ENCODE results near the gene MRPL21. TPM values are rescaled to one million over a fixed set of nuclear protein-coding genes. Genes with fewer than 3 reads are reported as not detected.
A peak's percentile ranks its signal among the peaks of the same experiment; 100 is the strongest.

The MRPL21 gene
- polyA plus RNA-seq (2013) = 47.9 and 49.0 TPM in 2 replicates

DNA sequence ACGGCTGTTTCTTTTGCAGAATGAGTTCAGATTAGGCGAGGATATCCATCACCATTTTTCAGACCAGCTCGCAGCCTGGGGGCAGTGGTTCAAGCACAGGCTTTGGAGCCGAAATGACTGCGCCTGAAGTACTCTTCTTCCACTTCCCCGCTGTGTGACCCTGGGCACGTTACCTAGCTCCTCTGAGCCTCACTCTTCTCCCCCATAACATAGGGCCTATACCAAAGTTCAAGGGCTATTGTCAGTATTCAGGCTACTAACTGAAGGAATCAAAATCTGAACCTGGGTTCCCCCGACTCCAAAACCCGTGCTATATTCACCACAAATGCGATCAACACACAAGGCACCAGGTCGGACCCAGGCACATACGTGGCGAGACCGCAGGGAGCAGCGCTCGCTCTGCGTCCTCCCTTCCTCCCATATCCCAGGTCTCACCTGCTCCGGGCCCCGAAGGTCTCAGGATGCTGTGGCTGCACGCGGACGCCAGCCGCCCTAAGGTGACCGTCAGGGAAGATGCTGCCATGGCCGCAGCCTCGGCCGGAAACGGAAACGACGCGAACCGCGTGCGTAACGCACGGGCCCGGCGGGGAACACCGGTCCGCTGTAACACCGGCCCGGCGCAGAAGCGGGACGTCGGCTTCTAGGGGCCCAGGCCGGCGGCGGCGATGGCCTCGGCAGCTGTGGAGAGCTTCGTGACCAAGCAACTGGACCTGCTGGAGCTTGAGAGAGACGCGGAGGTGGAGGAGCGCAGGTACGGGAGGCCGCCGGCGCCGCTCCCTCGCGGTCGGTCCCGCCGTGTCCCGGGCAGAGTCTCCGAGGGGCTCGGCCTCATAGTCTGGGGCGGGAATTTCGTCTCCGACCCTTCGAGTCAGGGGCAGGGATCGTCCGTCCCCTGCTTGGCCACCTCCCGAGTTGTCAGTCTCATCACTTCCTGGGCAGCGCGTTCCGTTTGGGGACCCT is at the start of gene MRPL21, which contains the start of gene IGHMBP2:
Gene MRPL21 (minus strand): TSS at position 545 of the 960 bp plus-strand sequence. CDS start 22 bp downstream, at position 523.
Gene IGHMBP2 (plus strand): TSS at position 604 of the 960 bp plus-strand sequence. CDS start 62 bp downstream, at position 666.
- H3K4me1 ChIP-seq (ENCODE audit: control insufficient read depth in 1 of 2, insufficient read depth in 2 of 2, low read length in 2 of 2) = peaks cover 4 to 5% of the 10 kb centered on the region in 2 experiments
- peak within 1 kb of the TSS; percentile 93 for H4K91ac ChIP-seq (ENCODE audit: low read depth, low read length)
- peak within 1 kb of the TSS; percentile 96 for H4K12ac ChIP-seq (ENCODE audit: low read depth, low read length)
- peak within 1 kb of the TSS; percentile 50 for H2BK5ac ChIP-seq (ENCODE audit: low read depth, low read length, poor library complexity)
- H3K23ac ChIP-seq (ENCODE audit: low read length) = peak within 1 kb of the TSS; percentile 8
- peak within 1 kb of the TSS; percentile 100 for H4K8ac ChIP-seq (ENCODE audit: low read depth, low read length)
- H2BK120ac ChIP-seq (ENCODE audit: insufficient read depth, low read length, poor library complexity) = peak within 1 kb of the TSS; percentile 78
- H3K4me2 ChIP-seq (ENCODE audit: low read length) = peak within 1 kb of the TSS; percentile 71
- peak within 1 kb of the TSS; percentile 94 for H3K18ac ChIP-seq (ENCODE audit: low read length)
- peaks cover 9% of the 10 kb centered on the region for H3K79me2 ChIP-seq (ENCODE audit: control insufficient read depth, insufficient read depth, low read length, poor library complexity)
- H2AFZ ChIP-seq (ENCODE audit: insufficient read depth, low read length, poor library complexity) = peak within 1 kb of the TSS; percentile 97
- H3K9ac ChIP-seq (ENCODE audit: low read length) = peak within 1 kb of the TSS; percentile 94
- no peaks in the 10 kb centered on the region for H3K27me3 ChIP-seq (ENCODE audit: insufficient read depth, low read length)
- H2BK12ac ChIP-seq (ENCODE audit: low read length) = no peak within 1 kb of the TSS
- peaks cover 9 to 16% of the 10 kb centered on the region in 2 experiments for H3K36me3 ChIP-seq (ENCODE audit: control insufficient read depth in 1 of 2, insufficient read depth in 2 of 2, low read length in 2 of 2)
- no peaks in the 10 kb centered on the region for H3K9me3 ChIP-seq (ENCODE audit: insufficient read depth, low read depth, low read length)
- WGBS (ENCODE audit: extremely low coverage, insufficient coverage, insufficient read length) = no CpG with 5 or more reads among the region's 78 CpGs
- H3K4me3 ChIP-seq (ENCODE audit: low read depth, low read length) = peak within 1 kb of the TSS; percentile 98
- peak within 1 kb of the TSS; percentile 92 for H2AK5ac ChIP-seq (ENCODE audit: low read length)
- H3K79me1 ChIP-seq (ENCODE audit: low read length) = peaks cover 6% of the 10 kb centered on the region
- peak; percentile 83 to 91 for DNase-seq
- H3K27ac ChIP-seq (ENCODE audit: low read depth, low read length) = no peak within 1 kb of the TSS
- peak within 1 kb of the TSS; percentile 95 for H3K4ac ChIP-seq (ENCODE audit: low read depth, low read length)
- peak within 1 kb of the TSS; percentile 98 for H3K14ac ChIP-seq (ENCODE audit: low read length)

GRCh38 chr11:68950762-68951161 is 47.1 kb upstream of the MRPL21 start:
- H3K4me3 ChIP-seq (ENCODE audit: low read depth, low read length) = no peak overlapping the region
- no peak overlapping the region for H4K8ac ChIP-seq (ENCODE audit: low read depth, low read length)
- H3K4me2 ChIP-seq (ENCODE audit: low read length) = no peak overlapping the region
- H3K27ac ChIP-seq (ENCODE audit: low read depth, low read length) = no peak overlapping the region
- H3K23ac ChIP-seq (ENCODE audit: low read length) = no peak overlapping the region
- H2BK5ac ChIP-seq (ENCODE audit: low read depth, low read length, poor library complexity) = no peak overlapping the region
- no peak overlapping the region for H3K14ac ChIP-seq (ENCODE audit: low read length)
- H3K79me1 ChIP-seq (ENCODE audit: low read length) = no peaks in the 10 kb centered on the region
- no peak overlapping the region for H3K18ac ChIP-seq (ENCODE audit: low read length)
- H4K91ac ChIP-seq (ENCODE audit: low read depth, low read length) = no peak overlapping the region
- H3K4me1 ChIP-seq (ENCODE audit: control insufficient read depth in 1 of 2, insufficient read depth in 2 of 2, low read length in 2 of 2) = no peaks in the 10 kb centered on the region
- H2BK12ac ChIP-seq (ENCODE audit: low read length) = no peak overlapping the region
- H3K79me2 ChIP-seq (ENCODE audit: control insufficient read depth, insufficient read depth, low read length, poor library complexity) = no peaks in the 10 kb centered on the region
- no peaks in the 10 kb centered on the region for H3K36me3 ChIP-seq (ENCODE audit: control insufficient read depth in 1 of 2, insufficient read depth in 2 of 2, low read length in 2 of 2)
- no peaks in the 10 kb centered on the region for H3K27me3 ChIP-seq (ENCODE audit: insufficient read depth, low read length)
- no peak overlapping the region for H2AK5ac ChIP-seq (ENCODE audit: low read length)
- no peak overlapping the region for H2BK120ac ChIP-seq (ENCODE audit: insufficient read depth, low read length, poor library complexity)
- no peak overlapping the region for H4K12ac ChIP-seq (ENCODE audit: low read depth, low read length)
- DNase-seq = no peak
- no peaks in the 10 kb centered on the region for H3K9me3 ChIP-seq (ENCODE audit: insufficient read depth, low read depth, low read length)
- WGBS (ENCODE audit: extremely low coverage, insufficient coverage, insufficient read length) = no CpG with 5 or more reads among the region's 9 CpGs
- H2AFZ ChIP-seq (ENCODE audit: insufficient read depth, low read length, poor library complexity) = no peak overlapping the region
- H3K4ac ChIP-seq (ENCODE audit: low read depth, low read length) = no peak overlapping the region
- no peak overlapping the region for H3K9ac ChIP-seq (ENCODE audit: low read length)

GRCh38 chr11:68950270-68950669 is 46.6 kb upstream of the MRPL21 start:
- Histone ChIP-seq H4K8ac (ENCODE audit: low read depth, low read length) (no peak overlapping the region), H2AFZ (ENCODE audit: insufficient read depth, low read length, poor library complexity) (no peak overlapping the region), H3K14ac (ENCODE audit: low read length) (no peak overlapping the region), H3K36me3 (ENCODE audit: control insufficient read depth in 1 of 2, insufficient read depth in 2 of 2, low read length in 2 of 2) (no peaks in the 10 kb centered on the region), H3K9me3 (ENCODE audit: insufficient read depth, low read depth, low read length) (no peaks in the 10 kb centered on the region), H3K79me2 (ENCODE audit: control insufficient read depth, insufficient read depth, low read length, poor library complexity) (no peaks in the 10 kb centered on the region), H3K4ac (ENCODE audit: low read depth, low read length) (no peak overlapping the region), H4K12ac (ENCODE audit: low read depth, low read length) (no peak overlapping the region), H3K4me2 (ENCODE audit: low read length) (no peak overlapping the region), H3K27ac (ENCODE audit: low read depth, low read length) (no peak overlapping the region), H3K18ac (ENCODE audit: low read length) (no peak overlapping the region), H3K79me1 (ENCODE audit: low read length) (no peaks in the 10 kb centered on the region), H2BK5ac (ENCODE audit: low read depth, low read length, poor library complexity) (no peak overlapping the region), H3K23ac (ENCODE audit: low read length) (no peak overlapping the region), H3K4me1 (ENCODE audit: control insufficient read depth in 1 of 2, insufficient read depth in 2 of 2, low read length in 2 of 2) (no peaks in the 10 kb centered on the region), H3K4me3 (ENCODE audit: low read depth, low read length) (no peak overlapping the region), H2AK5ac (ENCODE audit: low read length) (no peak overlapping the region), H3K9ac (ENCODE audit: low read length) (no peak overlapping the region), H4K91ac (ENCODE audit: low read depth, low read length) (no peak overlapping the region), H3K27me3 (ENCODE audit: insufficient read depth, low read length) (no peaks in the 10 kb centered on the region), H2BK120ac (ENCODE audit: insufficient read depth, low read length, poor library complexity) (no peak overlapping the region), H2BK12ac (ENCODE audit: low read length) (no peak overlapping the region)
- DNase-seq = peak in 1 of 2 donors; percentile 40
- no CpG with 5 or more reads among the region's 5 CpGs for WGBS (ENCODE audit: extremely low coverage, insufficient coverage, insufficient read length)

GRCh38 chr11:68948935-68949334 is 45.3 kb upstream of the MRPL21 start:
- no peak overlapping the region for H3K23ac ChIP-seq (ENCODE audit: low read length)
- no peak overlapping the region for H2BK12ac ChIP-seq (ENCODE audit: low read length)
- WGBS (ENCODE audit: extremely low coverage, insufficient coverage, insufficient read length) = no CpG with 5 or more reads among the region's 17 CpGs
- no peaks in the 10 kb centered on the region for H3K9me3 ChIP-seq (ENCODE audit: insufficient read depth, low read depth, low read length)
- H3K27ac ChIP-seq (ENCODE audit: low read depth, low read length) = no peak overlapping the region
- H2AK5ac ChIP-seq (ENCODE audit: low read length) = no peak overlapping the region
- no peak overlapping the region for H3K4me2 ChIP-seq (ENCODE audit: low read length)
- no peak overlapping the region for H4K91ac ChIP-seq (ENCODE audit: low read depth, low read length)
- no peak overlapping the region for H2AFZ ChIP-seq (ENCODE audit: insufficient read depth, low read length, poor library complexity)
- no peaks in the 10 kb centered on the region for H3K79me2 ChIP-seq (ENCODE audit: control insufficient read depth, insufficient read depth, low read length, poor library complexity)
- H3K36me3 ChIP-seq (ENCODE audit: control insufficient read depth in 1 of 2, insufficient read depth in 2 of 2, low read length in 2 of 2) = no peaks in the 10 kb centered on the region
- H3K79me1 ChIP-seq (ENCODE audit: low read length) = no peaks in the 10 kb centered on the region
- H4K8ac ChIP-seq (ENCODE audit: low read depth, low read length) = no peak overlapping the region
- H4K12ac ChIP-seq (ENCODE audit: low read depth, low read length) = no peak overlapping the region
- H2BK5ac ChIP-seq (ENCODE audit: low read depth, low read length, poor library complexity) = no peak overlapping the region
- H3K4me3 ChIP-seq (ENCODE audit: low read depth, low read length) = no peak overlapping the region
- no peak overlapping the region for H2BK120ac ChIP-seq (ENCODE audit: insufficient read depth, low read length, poor library complexity)
- DNase-seq = peak; percentile 54 to 65
- no peak overlapping the region for H3K9ac ChIP-seq (ENCODE audit: low read length)
- H3K27me3 ChIP-seq (ENCODE audit: insufficient read depth, low read length) = no peaks in the 10 kb centered on the region
- no peak overlapping the region for H3K4ac ChIP-seq (ENCODE audit: low read depth, low read length)
- no peaks in the 10 kb centered on the region for H3K4me1 ChIP-seq (ENCODE audit: control insufficient read depth in 1 of 2, insufficient read depth in 2 of 2, low read length in 2 of 2)
- no peak overlapping the region for H3K18ac ChIP-seq (ENCODE audit: low read length)
- H3K14ac ChIP-seq (ENCODE audit: low read length) = no peak overlapping the region

All from trophoblast cell (in vitro differentiated cells and primary cell).